SU-DHL-6 (cell line): ENCODE data around the gene JKAMP.

ENCODE experiments used
- EZH2phosphoT487 ChIP-seq: fragments of 200-600 bp; sonication (generic), shearing (Covaris generic); conservative IDR thresholded peaks from 2 replicates; pipeline ENCODE4 v1.6.1; 2018; ENCODE audit warnings: mild to moderate bottlenecking, antibody characterized with exemption, low read length, moderate library complexity, mixed read lengths
- TF ChIP-seq, protein P1 (sequence below): fragments of 200-600 bp; sonication (generic); IDR thresholded peaks from one replicate; pipeline ENCODE4 v1.5.1; 2017; ENCODE audit warnings: antibody characterized with exemption, mild to moderate bottlenecking, low read length, moderate library complexity; ENCODE audit not compliant: insufficient read depth, poor library complexity, severe bottlenecking

DNA sequence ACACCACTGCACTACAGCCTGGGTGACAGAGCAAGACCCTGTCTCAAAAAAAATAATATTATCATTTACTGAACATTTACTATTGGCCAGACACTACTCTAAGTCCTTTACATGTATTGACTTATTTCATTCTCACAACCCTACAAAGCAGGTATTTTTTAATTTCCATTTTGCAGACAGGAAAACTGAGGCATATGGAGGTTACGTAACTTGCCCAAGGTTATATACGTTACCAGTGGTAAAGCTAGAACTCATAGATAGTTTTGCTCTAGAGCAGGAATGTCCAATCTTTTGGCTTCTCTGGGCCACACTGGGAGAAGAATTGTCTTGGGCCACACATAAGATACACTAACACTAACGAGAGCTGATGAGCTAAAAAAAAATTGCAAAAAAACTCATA lies 5.8 kb upstream of the JKAMP start:
- TF ChIP-seq, protein P1, sequence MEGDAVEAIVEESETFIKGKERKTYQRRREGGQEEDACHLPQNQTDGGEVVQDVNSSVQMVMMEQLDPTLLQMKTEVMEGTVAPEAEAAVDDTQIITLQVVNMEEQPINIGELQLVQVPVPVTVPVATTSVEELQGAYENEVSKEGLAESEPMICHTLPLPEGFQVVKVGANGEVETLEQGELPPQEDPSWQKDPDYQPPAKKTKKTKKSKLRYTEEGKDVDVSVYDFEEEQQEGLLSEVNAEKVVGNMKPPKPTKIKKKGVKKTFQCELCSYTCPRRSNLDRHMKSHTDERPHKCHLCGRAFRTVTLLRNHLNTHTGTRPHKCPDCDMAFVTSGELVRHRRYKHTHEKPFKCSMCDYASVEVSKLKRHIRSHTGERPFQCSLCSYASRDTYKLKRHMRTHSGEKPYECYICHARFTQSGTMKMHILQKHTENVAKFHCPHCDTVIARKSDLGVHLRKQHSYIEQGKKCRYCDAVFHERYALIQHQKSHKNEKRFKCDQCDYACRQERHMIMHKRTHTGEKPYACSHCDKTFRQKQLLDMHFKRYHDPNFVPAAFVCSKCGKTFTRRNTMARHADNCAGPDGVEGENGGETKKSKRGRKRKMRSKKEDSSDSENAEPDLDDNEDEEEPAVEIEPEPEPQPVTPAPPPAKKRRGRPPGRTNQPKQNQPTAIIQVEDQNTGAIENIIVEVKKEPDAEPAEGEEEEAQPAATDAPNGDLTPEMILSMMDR = no peak
- no peak for TF ChIP-seq EZH2phosphoT487
